Activated CD8-positive, alpha-beta T cell treated with anti-CD3 and anti-CD28 coated beads for 36 hours (primary cell): ENCODE data around the gene FBXO7. TPM values are rescaled to one million over a fixed set of nuclear protein-coding genes. Genes with fewer than 3 reads are reported as not detected.

Experiments
- ATAC-seq: fragments of 200-7000 bp; cut with Tn5 transposase; one replicate; pipeline ENCODE4 v1.10.0; 2021; ENCODE audit warnings: mild to moderate bottlenecking, moderate library complexity
- CTCF ChIA-PET: fragments of 350-600 bp; sonication (Branson Sonifier 250); formaldehyde crosslinking; loops from one replicate; lab custom pipeline; 2021; ENCODE audit warnings: antibody characterized with exemption; lab: Charles Lee
- POLR2A ChIA-PET: fragments of 350-600 bp; sonication (Branson Sonifier 250); formaldehyde crosslinking; loops from one replicate; lab custom pipeline; 2021; ENCODE audit warnings: antibody characterized with exemption; lab: Charles Lee
- DNase-seq: peaks from one replicate; pipeline ENCODE4 v3.0.0-alpha.2; 2020
- H3K27ac Mint-ChIP-seq: one replicate; pipeline ENCODE4 v1.8.0; 2021; ENCODE audit warnings: mild to moderate bottlenecking, mixed read lengths
- H3K27me3 Mint-ChIP-seq: one replicate; pipeline ENCODE4 v1.8.0; 2021; ENCODE audit warnings: mixed read lengths
- H3K36me3 Mint-ChIP-seq: one replicate; pipeline ENCODE4 v1.8.0; 2021; ENCODE audit warnings: low read depth, mixed read lengths
- H3K4me1 Mint-ChIP-seq: one replicate; pipeline ENCODE4 v1.8.0; 2021; ENCODE audit warnings: low read depth, mixed read lengths
- H3K4me3 Mint-ChIP-seq: one replicate; pipeline ENCODE4 v1.8.0; 2021; ENCODE audit warnings: mild to moderate bottlenecking, moderate library complexity, mixed read lengths
- H3K9me3 Mint-ChIP-seq: one replicate; pipeline ENCODE4 v1.8.0; 2021; ENCODE audit warnings: mixed read lengths
- intact Hi-C: fragments of 100-400 bp; cut with micrococcal nuclease; formaldehyde crosslinking; loops from one replicate; pipeline ENCODE4 v1.10.0; 2022
- total RNA-seq, 2 experiments: library from RNA; stranded (reverse); gene quantifications; one replicate each; pipeline ENCODE4 v1.2.3, GENCODE V29; 2021
- TF ChIP-seq, protein P1 (sequence below): fragments of 200-600 bp; IDR thresholded peaks from one replicate; pipeline ENCODE4 v1.8.0; 2022; ENCODE audit warnings: antibody characterized with exemption, mild to moderate bottlenecking

FBXO7 gene
- total RNA-seq, 2 experiments from 2014 or later: 77.2 to 78.1 TPM

DNA sequence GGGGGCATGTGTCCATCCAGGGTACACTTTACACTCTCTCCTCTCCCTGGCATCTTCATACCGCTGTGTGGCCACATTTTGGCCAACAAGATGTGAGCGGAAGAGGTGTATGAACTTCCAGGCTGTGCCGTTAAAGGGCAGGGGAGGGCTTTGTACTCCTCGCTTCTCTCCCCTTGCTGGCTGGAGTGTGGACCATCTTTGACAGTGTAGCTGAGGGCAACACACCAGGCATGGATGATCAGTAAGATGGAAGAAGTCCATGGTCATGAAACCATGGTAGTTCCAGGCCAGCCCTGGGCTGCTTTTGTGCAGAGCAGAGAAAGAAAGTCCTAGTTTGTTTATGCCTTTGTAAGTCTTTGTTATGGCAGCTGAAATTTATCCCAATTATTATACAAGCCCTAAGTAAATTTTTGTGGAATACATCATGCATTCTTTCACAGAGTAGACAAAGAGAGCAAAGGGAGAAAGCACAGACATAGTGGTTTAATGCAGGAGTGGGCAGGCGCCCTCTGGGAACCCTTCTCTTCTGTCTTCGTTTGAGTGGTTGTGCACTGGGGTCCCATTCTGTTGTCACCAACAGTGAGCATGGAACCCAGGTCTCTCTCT is 70.4 kb downstream of the FBXO7 start:
- Mint-ChIP-seq H3K4me1 (no peaks in the 10 kb centered on the region), H3K36me3 (no peaks in the 10 kb centered on the region), H3K27me3 (peaks cover 6% of the 10 kb centered on the region), H3K27ac (no peak overlapping the region), H3K4me3 (no peak overlapping the region), H3K9me3 (no peaks in the 10 kb centered on the region)
- ATAC-seq: no peak
- ChIA-PET CTCF (no interaction called here), POLR2A (no interaction called here)
- TF ChIP-seq, protein P1, sequence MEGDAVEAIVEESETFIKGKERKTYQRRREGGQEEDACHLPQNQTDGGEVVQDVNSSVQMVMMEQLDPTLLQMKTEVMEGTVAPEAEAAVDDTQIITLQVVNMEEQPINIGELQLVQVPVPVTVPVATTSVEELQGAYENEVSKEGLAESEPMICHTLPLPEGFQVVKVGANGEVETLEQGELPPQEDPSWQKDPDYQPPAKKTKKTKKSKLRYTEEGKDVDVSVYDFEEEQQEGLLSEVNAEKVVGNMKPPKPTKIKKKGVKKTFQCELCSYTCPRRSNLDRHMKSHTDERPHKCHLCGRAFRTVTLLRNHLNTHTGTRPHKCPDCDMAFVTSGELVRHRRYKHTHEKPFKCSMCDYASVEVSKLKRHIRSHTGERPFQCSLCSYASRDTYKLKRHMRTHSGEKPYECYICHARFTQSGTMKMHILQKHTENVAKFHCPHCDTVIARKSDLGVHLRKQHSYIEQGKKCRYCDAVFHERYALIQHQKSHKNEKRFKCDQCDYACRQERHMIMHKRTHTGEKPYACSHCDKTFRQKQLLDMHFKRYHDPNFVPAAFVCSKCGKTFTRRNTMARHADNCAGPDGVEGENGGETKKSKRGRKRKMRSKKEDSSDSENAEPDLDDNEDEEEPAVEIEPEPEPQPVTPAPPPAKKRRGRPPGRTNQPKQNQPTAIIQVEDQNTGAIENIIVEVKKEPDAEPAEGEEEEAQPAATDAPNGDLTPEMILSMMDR: no peak
- no peak for DNase-seq
- intact Hi-C loops: no loop called here

DNA sequence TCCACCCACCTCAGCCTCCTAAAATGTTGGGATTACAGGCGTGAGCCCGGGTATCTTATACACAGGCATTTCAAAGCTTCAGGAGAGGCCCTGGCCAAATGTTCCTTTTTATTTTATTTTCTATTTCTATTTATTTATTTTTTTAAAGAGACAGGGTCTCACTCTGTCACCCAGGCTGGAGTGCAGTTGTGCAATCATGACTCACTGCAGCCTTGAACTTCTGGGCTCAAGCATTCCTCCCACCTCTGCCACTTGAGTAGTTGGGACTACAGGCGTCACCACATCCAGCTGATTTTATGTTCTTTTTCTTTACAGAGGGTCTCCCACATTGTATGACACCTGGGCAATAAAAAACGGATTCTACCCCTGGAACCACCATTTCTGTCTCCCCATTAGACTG is 71.2 kb downstream of the FBXO7 start:
- DNase-seq (no peak), ATAC-seq (no peak)
- intact Hi-C loops: no loop called here
- no peaks in the 10 kb centered on the region for H3K4me1 Mint-ChIP-seq
- TF ChIP-seq, protein P1: no peak
- no peak overlapping the region for H3K4me3 Mint-ChIP-seq
- H3K27ac Mint-ChIP-seq: no peak overlapping the region
- POLR2A ChIA-PET: no interaction called here
- CTCF ChIA-PET: no interaction called here
- H3K36me3 Mint-ChIP-seq: no peaks in the 10 kb centered on the region
- peaks cover 6% of the 10 kb centered on the region for H3K27me3 Mint-ChIP-seq
- no peaks in the 10 kb centered on the region for H3K9me3 Mint-ChIP-seq

DNA sequence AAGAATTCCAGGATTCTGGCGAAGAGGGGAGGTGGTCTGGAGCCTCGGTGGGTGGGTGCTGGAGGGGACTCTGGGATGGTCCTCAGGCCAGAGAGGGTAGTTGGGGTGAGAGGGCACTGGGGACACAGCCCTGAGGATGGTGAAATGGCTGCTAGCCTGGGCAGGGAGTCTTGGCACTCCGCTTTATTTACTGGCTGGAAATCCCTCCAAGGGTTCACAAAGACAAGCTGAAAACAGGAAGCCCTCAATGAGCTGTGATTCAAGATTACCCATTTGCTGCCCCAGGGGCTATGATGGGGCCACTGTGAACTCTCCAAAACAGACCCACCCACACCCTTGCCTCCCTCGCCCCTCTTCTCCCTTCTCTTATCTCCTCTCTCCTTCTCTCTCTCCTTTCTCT is 71.9 kb downstream of the FBXO7 start:
- H3K27ac Mint-ChIP-seq: no peak overlapping the region
- no peak overlapping the region for H3K4me3 Mint-ChIP-seq
- ChIA-PET POLR2A (no interaction called here), CTCF (no interaction called here)
- ATAC-seq (no peak), DNase-seq (no peak)
- peaks cover 6% of the 10 kb centered on the region for H3K27me3 Mint-ChIP-seq
- H3K9me3 Mint-ChIP-seq: no peaks in the 10 kb centered on the region
- H3K4me1 Mint-ChIP-seq: no peaks in the 10 kb centered on the region
- no peaks in the 10 kb centered on the region for H3K36me3 Mint-ChIP-seq
- intact Hi-C loops: no loop called here
- TF ChIP-seq, protein P1: no peak

DNA sequence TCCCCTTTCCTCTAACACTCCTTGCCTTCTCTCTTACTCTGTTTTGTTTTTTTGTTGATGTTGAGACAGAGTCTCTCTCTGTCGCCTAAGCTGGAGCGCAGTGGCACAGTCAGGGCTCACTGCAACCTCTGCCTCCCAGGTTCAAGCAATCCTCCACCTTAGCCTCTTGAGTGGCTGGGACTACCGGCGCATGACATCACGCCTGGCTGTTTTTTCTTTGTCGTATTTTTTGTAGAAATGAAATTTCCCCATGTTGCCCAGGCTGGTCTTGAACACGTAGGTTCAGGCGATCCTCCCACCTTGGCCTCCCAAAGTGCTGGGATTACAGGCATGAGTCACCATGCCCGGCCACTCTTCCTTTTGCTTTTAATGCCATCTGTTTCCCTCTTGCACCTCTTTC is 72.3 kb downstream of the FBXO7 start:
- Mint-ChIP-seq H3K9me3 (no peaks in the 10 kb centered on the region), H3K27me3 (peaks cover 6% of the 10 kb centered on the region), H3K27ac (no peak overlapping the region), H3K36me3 (no peaks in the 10 kb centered on the region), H3K4me1 (no peaks in the 10 kb centered on the region), H3K4me3 (no peak overlapping the region)
- DNase-seq (no peak), ATAC-seq (no peak)
- intact Hi-C loops: no loop called here
- ChIA-PET CTCF (no interaction called here), POLR2A (no interaction called here)
- TF ChIP-seq, protein P1: no peak

DNA sequence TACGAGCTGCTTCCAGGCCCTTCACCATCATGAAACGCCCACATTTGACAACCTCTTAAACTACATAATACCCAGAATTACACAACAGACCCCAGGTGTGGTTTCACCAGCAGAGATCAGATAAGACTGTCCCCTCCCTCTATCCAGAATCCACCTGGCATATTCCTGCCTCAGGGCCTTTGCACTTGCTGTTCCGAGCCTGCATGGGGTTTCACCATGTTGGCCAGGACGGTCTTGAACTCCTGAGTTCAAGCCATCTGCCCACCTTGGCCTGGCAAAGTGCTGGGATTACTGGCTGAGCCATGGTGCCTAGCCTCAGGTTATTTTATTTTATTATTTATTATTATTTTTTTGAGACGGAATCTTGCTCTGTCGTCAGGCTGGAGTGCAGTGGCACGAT is 73.4 kb downstream of the FBXO7 start:
- CTCF ChIA-PET: no interaction called here
- no peaks in the 10 kb centered on the region for H3K4me1 Mint-ChIP-seq
- H3K27me3 Mint-ChIP-seq: peaks cover 6% of the 10 kb centered on the region
- H3K27ac Mint-ChIP-seq: no peak overlapping the region
- no peak for DNase-seq
- TF ChIP-seq, protein P1: no peak
- no peaks in the 10 kb centered on the region for H3K36me3 Mint-ChIP-seq
- no peaks in the 10 kb centered on the region for H3K9me3 Mint-ChIP-seq
- POLR2A ChIA-PET: no interaction called here
- intact Hi-C loops: no loop called here
- H3K4me3 Mint-ChIP-seq: no peak overlapping the region
- ATAC-seq: no peak

Other genes with a start within 250 kb of the FBXO7 start
- gene SLC5A4, start 219.5 kb upstream of the FBXO7 start, total RNA-seq: not detected
- gene RFPL3, start 116.9 kb upstream of the FBXO7 start, total RNA-seq: not detected
- 10 to 100 TPM; 77.9 to 82.7 TPM for gene RTCB, start 62.6 kb upstream of the FBXO7 start, total RNA-seq
- gene BPIFC, start 10.4 kb upstream of the FBXO7 start, total RNA-seq: not detected